ENCODE data around the gene GIMAP1. TPM values are rescaled to one million over a fixed set of nuclear protein-coding genes. Genes with fewer than 3 reads are reported as not detected.

The GIMAP1 gene
- polyA plus RNA-seq (not detected in 3 replicates), polyA minus RNA-seq (not detected in 3 replicates)
- polyA plus RNA-seq (2011; ENCODE audit: low read depth): not detected
- polyA plus RNA-seq (2011; cell fraction: cytosol; rRNA removed): not detected in 2 replicates
- not detected in 2 replicates for polyA plus RNA-seq (2011; cell fraction: nucleus; rRNA removed)
- not detected in 2 replicates for polyA plus RNA-seq (2012; ENCODE audit: low replicate concordance)
- polyA minus RNA-seq (2011; cell fraction: cytosol; rRNA and poly(A)+ RNA removed): not detected
- not detected in 2 replicates for polyA minus RNA-seq (2011; cell fraction: nucleus; rRNA and poly(A)+ RNA removed)

GRCh38 chr7:150716368-150716767 lies at the start of gene GIMAP1:
TSS of gene GIMAP1 (plus strand) at chr7:150716613. CDS start at chr7:150719048, 2,435 bp downstream.
- no peaks in the 10 kb centered on the region for H3K27me3 ChIP-seq (ENCODE audit: control insufficient read depth, extremely low read depth, insufficient read depth, low read length)
- TF ChIP-seq, protein P1, sequence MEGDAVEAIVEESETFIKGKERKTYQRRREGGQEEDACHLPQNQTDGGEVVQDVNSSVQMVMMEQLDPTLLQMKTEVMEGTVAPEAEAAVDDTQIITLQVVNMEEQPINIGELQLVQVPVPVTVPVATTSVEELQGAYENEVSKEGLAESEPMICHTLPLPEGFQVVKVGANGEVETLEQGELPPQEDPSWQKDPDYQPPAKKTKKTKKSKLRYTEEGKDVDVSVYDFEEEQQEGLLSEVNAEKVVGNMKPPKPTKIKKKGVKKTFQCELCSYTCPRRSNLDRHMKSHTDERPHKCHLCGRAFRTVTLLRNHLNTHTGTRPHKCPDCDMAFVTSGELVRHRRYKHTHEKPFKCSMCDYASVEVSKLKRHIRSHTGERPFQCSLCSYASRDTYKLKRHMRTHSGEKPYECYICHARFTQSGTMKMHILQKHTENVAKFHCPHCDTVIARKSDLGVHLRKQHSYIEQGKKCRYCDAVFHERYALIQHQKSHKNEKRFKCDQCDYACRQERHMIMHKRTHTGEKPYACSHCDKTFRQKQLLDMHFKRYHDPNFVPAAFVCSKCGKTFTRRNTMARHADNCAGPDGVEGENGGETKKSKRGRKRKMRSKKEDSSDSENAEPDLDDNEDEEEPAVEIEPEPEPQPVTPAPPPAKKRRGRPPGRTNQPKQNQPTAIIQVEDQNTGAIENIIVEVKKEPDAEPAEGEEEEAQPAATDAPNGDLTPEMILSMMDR (optimal IDR thresholded peaks at IDR 0.05 in 1 of 3, IDR thresholded peaks at IDR 0.05 in 1 of 3, conservative IDR thresholded peaks at IDR 0.05 in 1 of 3; ENCODE audit: extremely low read depth in 1 of 3, insufficient read depth in 2 of 3, low read length in 3 of 3): no peak
- no peak for TF ChIP-seq EZH2 (IDR thresholded peaks at IDR 0.05; ENCODE audit: low read length)
- FAIRE-seq (no peak), DNase-seq (ENCODE audit: low read depth, low spot score) (no peak)
- no peaks in the 10 kb centered on the region for H3K9me3 ChIP-seq (ENCODE audit: control insufficient read depth, low read depth, low read length)
- no peak within 1 kb of the TSS for H2AFZ ChIP-seq (ENCODE audit: control insufficient read depth, low read length)
- no peak within 1 kb of the TSS for H3K27ac ChIP-seq (ENCODE audit: control insufficient read depth, insufficient read depth, low read length)
- H3K9ac ChIP-seq (ENCODE audit: control insufficient read depth, extremely low read depth, insufficient read depth, low read length): no peak within 1 kb of the TSS
- no peak within 1 kb of the TSS for H3K4me2 ChIP-seq (ENCODE audit: control insufficient read depth, extremely low read depth, insufficient read depth, low read depth, low read length)
- H4K20me1 ChIP-seq (ENCODE audit: control insufficient read depth, extremely low read depth, insufficient read depth, low read length): no peaks in the 10 kb centered on the region
- no peaks in the 10 kb centered on the region for H3K4me1 ChIP-seq (ENCODE audit: control insufficient read depth, extremely low read depth, insufficient read depth, low read length)
- no peaks in the 10 kb centered on the region for H3K79me2 ChIP-seq (ENCODE audit: control insufficient read depth, insufficient read depth, low read length)
- dilution Hi-C loops (cut with MboI; ENCODE audit: extremely low pct_ligation_motif_present, low sequenced_read_pairs): no loop called here
- H3K4me3 ChIP-seq (ENCODE audit: control insufficient read depth in 2 of 3, extremely low read depth in 1 of 3, insufficient read depth in 2 of 3, low read depth in 1 of 3, low read length in 3 of 3): no peak within 1 kb of the TSS
- H3K9me1 ChIP-seq (ENCODE audit: control insufficient read depth, extremely low read depth, insufficient read depth, low read length): no peaks in the 10 kb centered on the region
- no peaks in the 10 kb centered on the region for H3K36me3 ChIP-seq (ENCODE audit: control insufficient read depth in 2 of 2, extremely low read depth in 1 of 2, insufficient read depth in 2 of 2, low read length in 2 of 2)

- no peak overlapping the region for H3K27ac ChIP-seq (ENCODE audit: control insufficient read depth, insufficient read depth, low read length)
- DNase-seq (ENCODE audit: low read depth, low spot score) (no peak), FAIRE-seq (no peak)
- TF ChIP-seq, protein P1 (optimal IDR thresholded peaks at IDR 0.05 in 1 of 3, IDR thresholded peaks at IDR 0.05 in 1 of 3, conservative IDR thresholded peaks at IDR 0.05 in 1 of 3; ENCODE audit: extremely low read depth in 1 of 3, insufficient read depth in 2 of 3, low read length in 3 of 3): no peak
- TF ChIP-seq EZH2 (IDR thresholded peaks at IDR 0.05; ENCODE audit: low read length): no peak
- no peaks in the 10 kb centered on the region for H3K36me3 ChIP-seq (ENCODE audit: control insufficient read depth in 2 of 2, extremely low read depth in 1 of 2, insufficient read depth in 2 of 2, low read length in 2 of 2)
- H3K9me1 ChIP-seq (ENCODE audit: control insufficient read depth, extremely low read depth, insufficient read depth, low read length): no peaks in the 10 kb centered on the region
- H3K27me3 ChIP-seq (ENCODE audit: control insufficient read depth, extremely low read depth, insufficient read depth, low read length): no peaks in the 10 kb centered on the region
- no peaks in the 10 kb centered on the region for H3K4me1 ChIP-seq (ENCODE audit: control insufficient read depth, extremely low read depth, insufficient read depth, low read length)
- H2AFZ ChIP-seq (ENCODE audit: control insufficient read depth, low read length): no peak overlapping the region
- no peaks in the 10 kb centered on the region for H3K9me3 ChIP-seq (ENCODE audit: control insufficient read depth, low read depth, low read length)
- no peaks in the 10 kb centered on the region for H3K79me2 ChIP-seq (ENCODE audit: control insufficient read depth, insufficient read depth, low read length)
- dilution Hi-C loops (cut with MboI; ENCODE audit: extremely low pct_ligation_motif_present, low sequenced_read_pairs): no loop called here
- H3K4me2 ChIP-seq (ENCODE audit: control insufficient read depth, extremely low read depth, insufficient read depth, low read depth, low read length): no peak overlapping the region
- H4K20me1 ChIP-seq (ENCODE audit: control insufficient read depth, extremely low read depth, insufficient read depth, low read length): no peaks in the 10 kb centered on the region
- H3K4me3 ChIP-seq (ENCODE audit: control insufficient read depth in 2 of 3, extremely low read depth in 1 of 3, insufficient read depth in 2 of 3, low read depth in 1 of 3, low read length in 3 of 3): no peak overlapping the region
- no peak overlapping the region for H3K9ac ChIP-seq (ENCODE audit: control insufficient read depth, extremely low read depth, insufficient read depth, low read length)
These were observed 47.9 kb upstream of the GIMAP1 start for GRCh38 chr7:150668472-150668911.

Data from keratinocyte (primary cell).